Kidney capillary endothelial cell (primary cell): ENCODE data around the gene GNL3.
A peak's percentile ranks its signal among the peaks of the same experiment; 100 is the strongest.
"Not testable (repeated sequence)": the region's sequence is repeated elsewhere in the genome, so short reads cannot be mapped to it uniquely, and the experiment has no call there.

Experiments
- DNase-seq: peaks from one replicate; pipeline ENCODE4 v3.0.0-alpha.2; 2018; ENCODE audit warnings: low spot score

GNL3 gene, protein sequence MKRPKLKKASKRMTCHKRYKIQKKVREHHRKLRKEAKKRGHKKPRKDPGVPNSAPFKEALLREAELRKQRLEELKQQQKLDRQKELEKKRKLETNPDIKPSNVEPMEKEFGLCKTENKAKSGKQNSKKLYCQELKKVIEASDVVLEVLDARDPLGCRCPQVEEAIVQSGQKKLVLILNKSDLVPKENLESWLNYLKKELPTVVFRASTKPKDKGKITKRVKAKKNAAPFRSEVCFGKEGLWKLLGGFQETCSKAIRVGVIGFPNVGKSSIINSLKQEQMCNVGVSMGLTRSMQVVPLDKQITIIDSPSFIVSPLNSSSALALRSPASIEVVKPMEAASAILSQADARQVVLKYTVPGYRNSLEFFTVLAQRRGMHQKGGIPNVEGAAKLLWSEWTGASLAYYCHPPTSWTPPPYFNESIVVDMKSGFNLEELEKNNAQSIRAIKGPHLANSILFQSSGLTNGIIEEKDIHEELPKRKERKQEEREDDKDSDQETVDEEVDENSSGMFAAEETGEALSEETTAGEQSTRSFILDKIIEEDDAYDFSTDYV

DNA sequence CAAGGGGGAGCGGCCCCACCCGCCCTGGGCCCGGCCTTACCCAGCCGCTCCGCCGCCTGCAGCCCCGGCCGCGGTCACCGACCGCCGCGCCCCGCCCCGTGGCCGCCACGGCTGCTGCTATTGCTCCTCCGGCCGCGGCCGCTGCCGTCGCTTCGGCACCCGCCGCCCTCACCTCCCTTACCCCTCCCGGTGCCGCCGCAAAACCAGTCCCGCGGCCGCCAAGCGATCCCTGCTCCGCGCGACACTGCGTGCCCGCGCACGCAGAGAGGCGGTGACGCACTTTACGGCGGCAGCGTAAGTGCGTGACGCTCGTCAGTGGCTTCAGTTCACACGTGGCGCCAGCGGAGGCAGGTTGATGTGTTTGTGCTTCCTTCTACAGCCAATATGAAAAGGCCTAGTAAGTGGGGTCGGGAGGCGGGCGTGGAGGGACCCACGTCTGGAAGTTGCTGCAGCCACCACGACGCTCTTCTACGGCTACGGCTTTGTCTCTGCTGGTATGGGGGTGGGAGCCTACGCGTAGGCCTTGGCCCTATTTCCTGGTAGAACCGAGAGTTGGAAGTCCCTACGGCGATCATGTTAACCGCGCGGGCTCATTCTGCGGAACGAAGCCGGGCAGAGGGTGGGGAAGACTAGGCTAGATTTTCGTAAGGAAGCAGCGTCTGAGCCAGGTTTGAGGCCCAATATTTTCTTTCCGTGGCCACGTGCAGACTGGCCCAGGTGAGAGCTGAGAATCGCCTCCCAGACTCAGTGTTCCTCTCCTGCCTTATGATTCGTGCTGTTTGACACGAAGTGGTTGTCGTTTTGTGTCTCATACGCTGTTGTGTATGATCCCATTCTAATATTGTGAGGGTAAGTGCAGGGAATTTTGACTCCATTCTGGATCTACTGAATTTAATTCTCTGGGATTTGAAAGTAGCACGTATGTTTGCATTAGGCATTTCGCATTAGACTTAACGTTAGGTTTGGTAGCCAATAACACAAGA is at the start of gene GNL3, which contains the start of gene PBRM1:
TSS of gene GNL3 (plus strand) at position 324 of the 983 bp plus-strand sequence. CDS start at position 385, 61 bp downstream.
TSS of gene PBRM1 (minus strand) at position 205 of the 983 bp plus-strand sequence.
- peak; percentile 92 for DNase-seq

DNA sequence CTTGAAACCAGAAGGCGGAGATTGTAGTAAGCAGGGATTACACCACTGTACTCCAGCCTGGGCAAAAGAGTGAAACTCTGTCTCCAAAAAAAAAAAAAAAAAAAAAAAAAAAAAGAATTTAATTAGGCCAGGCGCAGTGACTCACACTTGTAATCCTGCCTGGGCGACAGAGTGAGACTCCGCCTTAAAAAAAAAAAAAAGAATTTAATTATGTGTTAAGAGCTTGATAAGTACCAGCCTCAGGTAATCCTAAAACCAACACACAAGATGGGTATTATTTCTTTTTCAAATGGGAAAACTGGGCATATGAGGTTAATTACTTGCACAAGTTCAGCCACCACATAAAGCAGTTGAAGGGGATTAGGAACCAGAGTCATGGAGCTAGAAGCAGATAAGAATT is 49.2 kb upstream of the GNL3 start:
- no peak for DNase-seq

DNA sequence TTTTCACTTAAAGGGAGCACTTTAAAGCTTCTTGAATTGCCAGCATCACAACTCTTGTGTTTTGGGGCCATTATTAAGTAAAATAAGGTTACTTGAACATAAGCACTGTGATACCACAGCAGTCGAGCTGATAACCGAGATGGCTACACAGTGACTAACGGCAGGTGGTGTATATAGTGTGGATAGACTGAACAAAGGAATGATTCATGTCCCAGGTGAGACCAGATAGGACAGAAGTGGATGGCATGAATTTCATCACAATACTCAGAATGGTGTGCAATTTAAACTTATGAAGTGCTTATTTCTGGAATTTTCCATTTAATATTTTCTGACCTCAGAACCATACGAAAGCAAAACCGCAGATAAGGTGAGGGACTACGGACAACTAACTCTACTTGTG is 40.3 kb upstream of the GNL3 start:
- DNase-seq: no peak

DNA sequence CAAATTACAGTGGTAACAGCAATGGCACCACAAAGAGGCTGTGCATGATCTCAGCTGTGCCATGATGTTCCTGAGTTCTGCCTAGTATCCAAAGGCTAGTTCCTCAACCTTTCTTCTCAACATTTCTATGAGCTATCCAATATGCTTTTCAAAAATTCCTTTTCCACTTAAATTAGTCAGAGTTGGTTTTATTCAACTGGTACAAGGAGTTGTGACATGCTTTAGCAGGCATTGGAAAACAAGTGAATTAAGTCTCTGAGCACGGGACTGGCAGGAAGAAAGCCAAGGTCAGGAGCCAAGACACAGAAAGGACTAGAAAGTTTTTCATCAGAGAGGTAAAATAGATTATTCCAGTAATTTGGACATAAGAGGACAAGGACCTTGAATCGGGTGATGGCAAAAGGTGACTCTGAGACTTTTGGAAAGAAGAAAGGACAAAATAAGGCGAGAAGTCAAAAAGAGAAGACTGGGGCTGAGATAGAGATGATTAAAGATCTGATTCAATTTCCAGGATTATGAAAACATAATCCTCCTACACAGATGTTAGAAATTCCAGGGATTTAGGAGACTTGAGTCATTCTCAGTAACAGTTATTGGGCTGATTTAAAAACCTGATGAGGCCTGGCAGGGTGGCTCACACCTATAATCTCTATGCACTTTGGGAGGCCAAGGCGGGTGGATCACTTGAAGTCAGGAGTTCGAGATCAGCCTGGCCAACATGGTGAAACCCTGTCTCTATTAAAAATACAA is 36.2 kb upstream of the GNL3 start:
- no peak for DNase-seq

DNA sequence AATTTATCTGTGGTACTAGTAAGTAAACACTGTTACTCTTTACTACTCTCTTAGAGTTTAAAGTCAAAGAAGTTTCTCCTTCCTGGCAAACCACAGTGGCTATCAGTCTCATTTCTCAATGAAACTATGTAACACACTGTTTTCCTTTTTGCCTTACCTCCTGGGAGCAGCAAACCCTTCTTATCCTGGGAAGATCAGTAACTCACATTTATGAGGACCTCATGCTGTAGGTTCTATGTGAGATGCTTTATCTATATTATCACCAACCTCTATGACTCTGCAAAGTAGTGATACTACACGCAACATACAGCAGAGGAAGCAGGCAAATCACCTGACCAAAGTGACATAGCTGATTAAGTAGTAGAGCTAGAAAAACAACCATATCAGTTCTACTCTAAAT is 35.4 kb upstream of the GNL3 start:
- no peak for DNase-seq

DNA sequence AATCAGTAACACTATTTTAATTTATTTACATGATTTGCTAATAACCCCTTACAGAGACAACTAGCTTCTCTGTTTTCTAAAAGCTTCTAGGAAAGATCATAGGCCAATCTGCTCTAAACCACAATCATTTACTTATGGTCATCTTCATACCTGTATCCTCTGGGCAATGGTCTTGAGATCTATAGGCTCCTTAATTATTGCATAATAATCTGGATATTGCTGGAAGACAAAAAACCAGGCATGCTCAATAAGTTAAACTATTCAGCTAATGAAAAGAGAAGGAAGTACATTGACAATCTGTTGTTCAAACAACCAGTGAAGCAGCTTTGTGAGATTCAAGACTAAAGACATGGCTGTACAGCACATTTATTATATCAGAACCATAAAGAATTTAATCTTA is 34.2 kb upstream of the GNL3 start:
- no peak for DNase-seq

DNA sequence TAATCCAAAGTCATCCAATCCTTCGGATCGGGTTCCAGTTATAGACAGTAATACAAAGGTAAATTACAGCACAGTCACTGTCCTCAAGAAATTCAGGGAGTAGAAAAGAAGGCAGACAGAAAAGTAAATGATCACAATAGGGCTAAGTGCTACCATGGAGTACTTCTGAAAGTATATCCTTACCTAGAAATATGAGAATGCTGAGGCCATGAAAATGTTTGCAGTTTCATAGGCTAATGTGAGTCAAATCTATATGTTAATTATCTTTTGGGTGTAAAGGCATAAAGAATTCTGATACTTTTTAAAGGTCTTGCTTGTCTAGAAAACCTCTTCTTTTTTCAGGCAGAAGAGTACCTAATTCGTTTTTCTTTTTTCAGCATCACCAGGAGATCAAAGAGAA is 29.9 kb upstream of the GNL3 start:
- DNase-seq: no peak

DNA sequence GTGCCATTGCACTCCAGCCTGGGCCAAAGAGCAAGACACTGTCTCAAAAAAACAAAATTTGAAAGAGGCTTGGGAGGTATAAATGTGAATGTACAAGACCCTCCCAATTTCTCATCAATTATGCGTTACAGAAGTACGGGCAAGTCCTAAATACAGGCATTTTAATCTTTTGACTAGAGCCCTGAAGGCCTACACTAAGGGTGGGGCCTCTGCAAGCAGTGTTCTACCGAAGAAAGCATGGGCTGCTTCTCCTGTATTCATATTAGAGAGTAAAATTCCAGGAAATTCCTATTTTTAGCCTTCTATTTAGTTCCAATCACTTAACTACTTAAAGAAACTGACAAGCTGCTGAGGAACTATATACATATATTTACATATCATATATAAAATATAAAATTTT is 25.8 kb upstream of the GNL3 start:
- DNase-seq: no peak

DNA sequence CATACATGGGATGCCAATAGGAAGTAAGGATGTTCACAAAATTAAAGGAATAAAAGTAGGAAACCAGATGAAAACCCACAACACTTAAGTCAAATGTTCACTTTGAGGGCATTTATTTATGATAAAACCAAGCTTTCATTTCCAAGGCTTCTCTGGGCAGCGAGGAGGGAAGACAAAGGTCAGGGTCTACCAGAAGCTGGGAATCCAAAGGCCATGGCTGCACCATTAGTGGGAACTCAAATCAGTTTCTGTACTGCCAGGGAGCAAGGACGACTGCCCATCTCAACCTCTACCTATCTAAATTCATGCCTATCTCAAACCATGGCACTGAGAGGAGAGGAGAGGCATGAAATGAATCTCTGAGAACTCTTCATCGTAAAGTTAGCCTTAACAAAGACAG is 22.7 kb upstream of the GNL3 start:
- DNase-seq: no peak

DNA sequence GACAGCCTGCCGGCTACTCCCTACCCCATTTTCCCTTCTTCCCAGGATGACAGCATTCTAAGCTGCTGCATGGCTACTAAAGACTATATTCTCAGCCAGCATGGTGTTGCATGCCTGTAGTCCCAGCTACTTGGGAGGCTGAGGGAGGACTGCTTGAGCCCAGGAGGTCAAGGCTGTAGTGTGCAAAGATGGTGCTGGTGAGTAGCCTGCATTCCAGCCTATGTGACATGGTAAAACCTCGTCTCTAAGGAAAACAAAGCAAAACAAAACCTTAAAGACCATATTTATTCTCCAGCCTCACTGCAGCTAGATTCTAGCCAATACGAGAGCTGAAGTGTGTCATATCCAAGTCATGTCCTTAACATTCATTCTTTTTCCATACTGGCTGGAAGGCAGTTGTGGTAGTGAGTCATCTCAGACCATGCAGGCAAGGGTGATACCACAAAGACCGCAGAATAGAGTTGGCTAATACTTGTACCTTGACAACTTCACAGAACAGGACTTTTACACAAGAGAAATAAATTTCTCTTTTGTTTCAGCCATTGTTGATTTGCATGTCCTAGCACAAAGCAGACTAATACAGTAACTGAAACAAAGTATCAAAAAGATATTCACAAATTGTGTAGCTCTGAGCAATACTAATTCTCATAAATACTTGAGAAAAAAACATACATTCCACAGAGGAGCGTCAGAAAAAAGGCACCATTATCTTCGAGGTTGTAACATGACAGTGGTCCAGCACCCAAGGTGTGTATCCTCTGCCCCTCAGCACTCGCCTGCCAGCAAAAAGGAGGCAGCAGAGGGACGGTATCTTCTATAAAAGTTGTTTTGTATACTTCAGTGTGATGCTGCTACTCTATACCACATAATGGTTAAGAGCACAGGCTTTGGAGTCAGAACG is 15.0 kb upstream of the GNL3 start:
- DNase-seq: peak; percentile 93

DNA sequence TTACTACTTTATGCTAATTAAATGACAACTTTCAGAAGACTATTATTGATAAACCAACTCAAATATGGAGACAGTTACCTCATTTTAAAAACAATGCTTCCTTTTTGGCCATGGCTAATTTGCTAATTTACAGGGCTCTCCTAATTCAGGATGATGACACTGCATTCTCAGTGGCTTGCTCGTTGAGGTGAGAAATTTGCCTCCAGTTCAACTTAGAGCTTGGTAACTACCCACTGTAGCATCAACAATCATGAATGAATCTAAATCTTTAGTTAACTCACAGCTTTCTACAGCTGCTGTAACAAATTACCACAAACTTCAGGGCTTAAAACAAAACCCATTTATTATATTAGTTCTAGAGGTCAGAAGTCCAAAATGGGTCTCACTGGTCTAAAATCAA is 14.2 kb upstream of the GNL3 start:
- no peak for DNase-seq

DNA sequence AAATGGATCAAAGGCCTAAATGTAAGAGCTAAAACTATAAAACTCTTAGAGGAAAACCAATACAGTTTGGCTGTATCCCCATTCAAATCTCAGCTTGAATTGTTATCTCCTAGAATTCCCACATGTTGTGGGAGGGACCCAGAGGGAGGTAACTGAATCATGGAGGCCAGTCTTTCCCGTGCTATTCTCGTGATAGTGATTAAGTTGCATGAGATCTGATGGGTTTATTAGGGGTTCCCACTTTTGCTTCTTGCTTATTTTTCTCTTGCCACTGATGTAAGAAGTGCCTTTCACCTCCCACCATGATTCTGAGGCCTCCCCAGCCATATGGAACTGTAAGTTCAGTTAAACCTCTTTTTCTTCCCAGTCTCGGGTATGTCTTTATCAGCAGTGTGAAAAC is 9.6 kb upstream of the GNL3 start:
- not testable (repeated sequence) for DNase-seq

DNA sequence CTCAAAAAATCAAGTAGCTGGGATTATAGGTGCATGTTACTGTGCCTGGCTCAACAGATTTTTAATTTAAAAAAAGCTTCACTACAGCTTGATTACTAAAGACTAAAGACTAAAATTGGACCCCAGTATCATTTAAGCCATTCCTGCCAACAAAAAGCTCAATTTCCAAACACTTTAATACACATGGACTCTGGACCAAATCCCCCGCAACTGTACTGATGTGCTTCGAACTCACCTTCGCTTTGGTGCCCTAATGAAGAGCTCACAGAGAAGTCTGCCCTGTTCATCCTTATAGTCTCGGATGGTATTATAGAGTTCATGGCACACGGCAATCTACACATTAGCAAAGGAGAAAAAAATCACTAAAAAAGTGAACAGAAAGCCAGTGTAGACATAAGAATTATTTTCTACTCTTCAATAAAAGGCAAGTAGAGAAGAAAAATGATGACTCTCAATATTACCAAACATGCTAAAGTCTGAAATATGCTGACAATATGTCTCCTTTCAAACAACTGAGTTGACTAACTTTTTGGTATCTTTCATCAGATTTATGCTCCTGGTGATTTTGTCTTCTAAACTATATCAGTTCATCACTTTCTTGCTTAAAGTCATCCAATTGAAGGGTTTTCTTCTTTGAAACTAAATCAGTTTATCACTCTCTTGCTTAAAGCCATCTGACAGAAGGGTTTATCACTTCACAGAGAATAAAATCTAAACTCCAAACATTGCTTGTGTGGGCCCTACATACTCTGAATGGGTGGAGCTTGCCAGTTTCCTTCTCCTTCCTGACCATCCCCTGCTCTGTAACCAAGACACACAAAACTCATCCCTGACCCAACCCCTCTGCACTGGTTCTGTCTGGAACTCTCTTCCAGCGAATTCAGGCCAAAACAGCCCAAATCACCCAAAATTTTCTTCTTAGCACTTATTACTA is 7.3 kb upstream of the GNL3 start:
- no peak for DNase-seq

DNA sequence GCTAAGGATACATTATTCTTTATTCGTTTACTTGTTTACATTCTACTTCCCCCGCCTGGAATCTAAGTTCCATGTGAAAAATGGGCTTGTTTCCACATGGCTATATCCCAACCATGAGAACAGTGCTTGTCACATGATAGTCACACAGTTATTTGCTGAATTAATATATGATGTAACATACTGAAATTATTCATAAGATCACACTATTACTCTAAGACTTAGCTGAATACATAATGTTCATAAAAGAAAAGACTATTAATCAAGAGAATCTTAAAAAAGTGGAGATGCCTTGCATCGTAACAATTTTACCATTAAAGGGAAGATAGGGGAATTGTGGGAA is 6.7 kb upstream of the GNL3 start:
- DNase-seq: no peak

DNA sequence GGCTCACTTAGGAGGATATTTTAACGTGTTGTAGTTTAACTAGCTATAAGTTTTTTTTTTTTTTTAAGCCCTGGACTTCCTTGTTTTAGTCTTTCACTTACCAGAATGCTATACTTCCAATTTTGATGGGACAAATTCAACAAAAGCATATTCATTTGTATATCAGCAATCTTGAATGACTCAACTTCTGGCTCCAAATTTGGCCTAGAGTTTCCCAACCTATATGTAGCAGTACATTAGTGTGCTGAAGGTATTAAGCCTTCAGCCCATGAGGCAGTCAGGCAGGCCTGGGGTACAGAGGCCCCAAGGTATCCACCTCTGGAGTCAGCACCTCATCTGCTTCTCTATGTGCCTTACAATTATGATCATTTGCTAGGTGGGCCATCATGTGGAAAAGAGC is 6.0 kb upstream of the GNL3 start:
- DNase-seq: no peak

DNA sequence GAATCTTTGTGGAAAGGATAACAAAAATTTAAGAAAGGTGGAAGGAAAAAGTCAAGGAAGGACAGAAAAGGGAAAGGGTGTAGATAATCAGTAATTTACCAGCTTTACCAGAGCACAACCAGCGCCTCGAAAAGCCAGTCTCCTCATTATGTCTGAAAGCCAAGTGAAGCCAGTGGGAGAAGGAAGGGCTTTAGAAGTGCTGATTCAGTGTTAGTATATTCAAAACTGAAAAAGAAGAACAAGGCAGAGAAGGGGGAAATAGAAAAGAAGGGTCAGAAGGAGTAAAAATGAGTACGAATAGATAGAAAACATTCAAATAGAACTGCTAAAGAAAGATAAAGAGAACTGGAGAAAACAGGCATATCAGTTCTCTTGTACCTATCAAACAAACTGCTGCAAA is 4.2 kb upstream of the GNL3 start:
- DNase-seq: no peak

DNA sequence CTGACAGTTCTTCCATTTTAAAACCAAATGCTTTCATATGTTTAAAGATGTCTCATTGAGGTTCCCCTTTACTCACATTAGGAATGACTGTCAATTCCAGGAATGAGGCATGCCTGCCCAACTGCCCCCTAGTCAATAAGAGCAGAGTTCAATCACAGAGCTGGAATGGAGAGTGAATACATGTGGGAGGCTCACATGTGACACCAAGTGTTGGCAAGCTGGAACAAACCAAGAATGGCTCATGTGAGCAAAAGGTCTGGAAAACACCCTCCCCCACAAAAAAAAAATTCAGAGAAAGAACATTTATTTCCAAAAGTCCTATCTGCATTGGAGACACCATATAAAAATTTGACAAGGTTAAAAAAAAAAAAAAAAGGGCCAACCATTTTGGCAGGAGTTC is 3.8 kb upstream of the GNL3 start:
- peak; percentile 32 for DNase-seq

DNA sequence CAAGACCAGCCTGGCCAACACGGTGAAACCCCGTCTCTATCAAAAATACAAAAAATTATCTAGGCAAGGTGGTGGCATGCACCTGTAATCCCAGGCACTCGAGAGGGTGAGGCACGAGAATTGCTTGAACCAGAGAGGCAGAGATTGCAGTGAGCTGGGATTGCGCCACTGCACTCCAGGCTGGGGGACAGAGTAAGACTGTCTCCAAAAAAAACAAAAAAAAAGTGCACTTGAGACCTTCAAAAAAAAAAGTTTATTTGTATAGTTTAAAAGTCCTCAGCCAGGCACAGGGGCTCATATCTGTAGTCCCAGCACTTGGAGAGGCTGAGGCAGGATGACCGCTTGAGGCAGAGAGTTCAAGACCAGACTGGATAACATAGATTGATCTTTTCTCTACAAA is 2.2 kb upstream of the GNL3 start:
- DNase-seq: no peak

DNA sequence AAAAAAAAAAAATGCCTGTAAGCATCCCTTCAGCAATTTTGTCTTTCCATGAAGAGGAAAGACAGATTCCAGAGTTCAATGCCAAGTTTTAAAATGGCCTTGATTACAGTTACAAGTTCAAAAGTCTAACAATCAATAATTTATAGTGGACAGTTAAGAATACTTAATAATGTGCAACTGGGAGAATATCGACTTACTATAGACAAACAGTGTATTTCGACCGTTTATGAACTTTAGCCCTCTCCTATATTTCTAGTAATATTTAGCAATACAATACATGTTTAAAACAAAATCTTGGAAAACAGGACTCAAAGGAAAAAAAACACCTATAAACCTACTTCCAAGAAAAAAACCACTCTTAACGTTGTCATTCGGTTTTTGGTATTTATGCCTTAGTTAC is 1.6 kb upstream of the GNL3 start:
- DNase-seq: no peak

DNA sequence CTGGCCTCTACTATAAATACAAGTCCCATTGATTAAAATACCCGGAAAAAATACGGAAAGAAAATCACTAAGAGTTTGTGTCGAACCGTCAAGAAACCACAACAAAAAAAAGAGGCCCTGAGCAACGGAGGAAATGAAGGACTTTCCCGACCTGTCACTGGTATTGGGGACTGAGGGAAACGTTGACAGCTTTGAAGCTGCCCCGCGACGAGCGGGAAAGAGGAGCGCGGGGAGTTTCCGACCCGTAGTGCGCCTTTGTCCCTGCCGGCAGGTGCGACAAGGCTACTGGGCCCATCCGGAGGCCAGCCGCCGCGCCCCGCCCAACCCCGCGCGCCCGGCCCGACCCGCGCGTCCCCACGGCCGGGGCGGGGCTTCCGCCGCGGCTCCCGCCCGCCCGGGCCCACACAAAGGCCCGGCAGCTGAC is 535 bp upstream of the GNL3 start:
- peak; percentile 60 for DNase-seq
